HCT116 (cell line): ENCODE measurements around the gene TCF19. TPM values are rescaled to one million over a fixed set of nuclear protein-coding genes. Genes with fewer than 3 reads are reported as not detected.

ENCODE experiments used
- ATAC-seq: fragments of 200-7000 bp; cut with Tn5 transposase; 2 replicates; pipeline ENCODE4 v1.9.1; 2020; ENCODE audit warnings: mild to moderate bottlenecking, moderate library complexity
- BruUV-seq: library from RNA; stranded (reverse); fragments of 400-500 nt; replicated peaks from 2 replicates; lab custom pipeline; 2021; lab: Mats Ljungman, UMichigan
- CTCF ChIA-PET: fragments of 300-600 bp; sonication (Branson Sonifier 250); formaldehyde crosslinking; loops from one replicate; lab custom pipeline; 2021; ENCODE audit warnings: antibody characterized with exemption; lab: Charles Lee
- POLR2A ChIA-PET: fragments of 300-600, 350-600 bp; sonication (Branson Sonifier 250); formaldehyde crosslinking; loops from one replicate; lab custom pipeline; 2021; ENCODE audit warnings: antibody characterized with exemption; lab: Charles Lee
- RAD21 ChIA-PET, 2 experiments: fragments of 300-600 bp; sonication (Branson Sonifier 250); formaldehyde crosslinking; loops; one replicate each; lab custom pipeline; 2023; ENCODE audit warnings: low total read pairs in 2 of 2; ENCODE audit not compliant: uncharacterized antibody in 2 of 2, unreplicated experiment in 2 of 2, low non-redundant PET in 1 of 2; lab: Charles Lee
- DNase-seq: peaks from one replicate; pipeline ENCODE4 v3.0.0-alpha.2; 2010; ENCODE audit warnings: low read depth, low spot score
- H2AFZ ChIP-seq: fragments of 200-600 bp; shearing (Covaris generic), sonication (generic); 2 replicates; pipeline ENCODE4 v1.6.1; 2017; ENCODE audit warnings: low read depth, mixed run types, mixed read lengths, antibody characterized with exemption, low read length; ENCODE audit not compliant: poor library complexity, severe bottlenecking
- H3K27ac ChIP-seq: 2 replicates; pipeline ENCODE4 v1.5.1; 2012; ENCODE audit warnings: low read depth, low read length
- H3K27me3 ChIP-seq: fragments of 200-600 bp; sonication (generic); 2 replicates; pipeline ENCODE4 v1.6.1; 2016; ENCODE audit warnings: mixed run types, low read length, mixed read lengths; ENCODE audit not compliant: insufficient read depth
- H3K36me3 ChIP-seq, 2 experiments: fragments of 200-500 bp in 1 of 2; fragments of 200-600 bp in 1 of 2; sonication (Bioruptor generic) in 1 of 2; sonication (generic) in 1 of 2; 2 replicates each; pipeline versions ENCODE4 v1.5.1 to v1.6.1; 2014 to 2016; ENCODE audit warnings: low read length in 2 of 2, inconsistent platforms in 1 of 2, mixed read lengths in 1 of 2, mixed run types in 1 of 2; ENCODE audit not compliant: insufficient read depth in 2 of 2, control insufficient read depth in 1 of 2
- H3K4me1 ChIP-seq, 2 experiments: fragments of 200-600 bp in 1 of 2; sonication (generic) in 1 of 2; 2 replicates each; pipeline versions ENCODE4 v1.5.1 to v1.6.1; 2012 to 2017; ENCODE audit warnings: low read length in 2 of 2, inconsistent platforms in 1 of 2, mild to moderate bottlenecking in 1 of 2, mixed read lengths in 1 of 2, mixed run types in 1 of 2, moderate library complexity in 1 of 2; ENCODE audit not compliant: insufficient read depth in 2 of 2, control insufficient read depth in 1 of 2
- H3K4me2 ChIP-seq: fragments of 200-600 bp; sonication (generic); 2 replicates; pipeline ENCODE4 v1.6.1; 2017; ENCODE audit warnings: mixed run types, low read length, mixed read lengths
- H3K4me3 ChIP-seq, 2 experiments: fragments of 200-600 bp in 1 of 2; sonication (generic) in 1 of 2; replicated peaks in 1 of 2; 2 replicates each; pipeline ENCODE4 v1.5.1; 2011 to 2016; ENCODE audit warnings: low read length in 2 of 2, control low read depth in 1 of 2, low read depth in 1 of 2, mild to moderate bottlenecking in 1 of 2, mixed read lengths in 1 of 2, mixed run types in 1 of 2
- H3K79me2 ChIP-seq: fragments of 200-600 bp; sonication (generic); 2 replicates; pipeline ENCODE4 v1.6.1; 2017; ENCODE audit warnings: mild to moderate bottlenecking, mixed run types, low read length, moderate library complexity, mixed read lengths; ENCODE audit not compliant: insufficient read depth
- H3K9ac ChIP-seq: fragments of 200-600 bp; sonication (generic); 2 replicates; pipeline ENCODE4 v1.6.1; 2016; ENCODE audit warnings: low read length, mixed read lengths
- H3K9me2 ChIP-seq: fragments of 200-600 bp; sonication (generic), shearing (Covaris generic); 2 replicates; pipeline ENCODE4 v1.6.1; 2017; ENCODE audit warnings: mixed run types, mild to moderate bottlenecking, moderate library complexity; ENCODE audit not compliant: insufficient read depth
- H3K9me3 ChIP-seq, 2 experiments: fragments of 200-500 bp in 1 of 2; fragments of 200-600 bp in 1 of 2; sonication (Bioruptor generic) in 1 of 2; sonication (generic) in 1 of 2; 2 replicates each; pipeline ENCODE4 v1.6.1; 2014 to 2017; ENCODE audit warnings: low read length in 2 of 2, mixed read lengths in 2 of 2, inconsistent platforms in 1 of 2, low read depth in 1 of 2, mild to moderate bottlenecking in 1 of 2, mixed run types in 1 of 2, moderate library complexity in 1 of 2; ENCODE audit not compliant: control insufficient read depth in 1 of 2, insufficient read depth in 1 of 2
- H4K20me1 ChIP-seq: fragments of 200-600 bp; sonication (generic), shearing (Covaris generic); 2 replicates; pipeline ENCODE4 v1.6.1; 2017; ENCODE audit warnings: mixed run types, mild to moderate bottlenecking, moderate library complexity; ENCODE audit not compliant: insufficient read depth
- CBX3 ChIP-seq: IDR thresholded peaks from 2 replicates; pipeline ENCODE4 v1.6.1; 2012; ENCODE audit warnings: low read depth
- CEBPB ChIP-seq: IDR thresholded peaks from 2 replicates; pipeline ENCODE4 v1.6.1; 2012; ENCODE audit warnings: low read depth
- ELF1 ChIP-seq: IDR thresholded peaks from 2 replicates; pipeline ENCODE4 v1.6.1; 2012; ENCODE audit warnings: low read depth, borderline replicate concordance
- EZH2 ChIP-seq: fragments of 200-600 bp; sonication (generic); IDR thresholded peaks from 2 replicates; pipeline ENCODE4 v1.6.1; 2017; ENCODE audit warnings: antibody characterized with exemption, mixed run types
- JUND ChIP-seq: IDR thresholded peaks from 2 replicates; pipeline ENCODE4 v1.6.1; 2012
- POLR2AphosphoS5 ChIP-seq: IDR thresholded peaks from 2 replicates; pipeline ENCODE4 v1.6.1; 2011; ENCODE audit warnings: mild to moderate bottlenecking, low read depth, low read length, moderate library complexity
- SP1 ChIP-seq: IDR thresholded peaks from 2 replicates; pipeline ENCODE4 v1.6.1; 2012; ENCODE audit warnings: low read depth
- TCF7L2 ChIP-seq: IDR thresholded peaks from 2 replicates; pipeline ENCODE4 v1.7.0; 2011; ENCODE audit warnings: borderline replicate concordance, inconsistent platforms; ENCODE audit not compliant: insufficient read depth, insufficient read length; ENCODE audit errors: extremely low read depth
- ZNF274 ChIP-seq: fragments of 200-500 bp; sonication (Bioruptor generic); IDR thresholded peaks from 2 replicates; pipeline ENCODE4 v1.6.1; 2014; ENCODE audit warnings: mild to moderate bottlenecking, low read depth, low read length, inconsistent platforms
- intact Hi-C: fragments of 100-400 bp; cut with micrococcal nuclease; formaldehyde crosslinking; loops from 2 replicates; pipeline ENCODE4 v1.10.0; 2022
- total RNA-seq: library from RNA; stranded (reverse); gene quantifications from one replicate; pipeline ENCODE4 v1.2.1, GENCODE V29; 2021; ENCODE audit not compliant: unreplicated experiment
- TF ChIP-seq, protein P1 (sequence below): IDR thresholded peaks from 2 replicates; pipeline ENCODE4 v1.6.1; 2012; ENCODE audit warnings: low read depth
- TF ChIP-seq, protein P2 (sequence below), 3 experiments: fragments of 200-600 bp in 1 of 3; sonication (generic) in 1 of 3; IDR thresholded peaks in 2 of 3; conservative IDR thresholded peaks in 1 of 3; 2 replicates each; pipeline ENCODE4 v1.5.1; 2012 to 2017; ENCODE audit warnings: low read depth in 2 of 3, low read length in 2 of 3, antibody characterized with exemption in 1 of 3, borderline replicate concordance in 1 of 3, control low read depth in 1 of 3, mild to moderate bottlenecking in 1 of 3, mixed read lengths in 1 of 3, mixed run types in 1 of 3, moderate library complexity in 1 of 3; ENCODE audit not compliant: insufficient read depth in 1 of 3
- TF ChIP-seq, protein P3 (sequence below): IDR thresholded peaks from 2 replicates; pipeline ENCODE4 v1.6.1; 2012

TCF19 gene
- total RNA-seq, 1 experiment from 2014 or later, result 15.4 TPM

DNA sequence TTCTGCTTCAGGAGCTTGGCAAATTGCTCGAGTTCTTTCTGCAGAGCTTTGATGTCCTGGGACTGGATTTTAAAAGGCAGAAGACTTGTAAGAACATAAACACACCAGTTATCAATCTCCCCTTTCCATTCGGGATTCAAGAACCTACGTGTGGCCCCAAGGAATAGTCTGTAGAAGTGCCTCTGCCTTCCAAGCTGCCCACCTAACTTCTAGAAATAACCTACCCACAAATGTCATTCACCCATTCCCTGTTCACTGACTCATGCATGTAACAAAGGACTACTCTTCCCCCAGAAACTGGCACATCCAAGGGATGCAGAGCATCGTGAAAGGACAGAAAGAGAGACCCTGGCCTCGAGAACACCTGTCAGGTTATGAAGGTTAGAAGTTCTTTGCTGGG lies 7.6 kb downstream of the TCF19 start:
- TF ChIP-seq TCF7L2 (no peak), CBX3 (no peak), JUND (no peak), POLR2AphosphoS5 (no peak), ZNF274 (no peak), SP1 (no peak), ELF1 (no peak), EZH2 (no peak), CEBPB (no peak)
- TF ChIP-seq, protein P1, sequence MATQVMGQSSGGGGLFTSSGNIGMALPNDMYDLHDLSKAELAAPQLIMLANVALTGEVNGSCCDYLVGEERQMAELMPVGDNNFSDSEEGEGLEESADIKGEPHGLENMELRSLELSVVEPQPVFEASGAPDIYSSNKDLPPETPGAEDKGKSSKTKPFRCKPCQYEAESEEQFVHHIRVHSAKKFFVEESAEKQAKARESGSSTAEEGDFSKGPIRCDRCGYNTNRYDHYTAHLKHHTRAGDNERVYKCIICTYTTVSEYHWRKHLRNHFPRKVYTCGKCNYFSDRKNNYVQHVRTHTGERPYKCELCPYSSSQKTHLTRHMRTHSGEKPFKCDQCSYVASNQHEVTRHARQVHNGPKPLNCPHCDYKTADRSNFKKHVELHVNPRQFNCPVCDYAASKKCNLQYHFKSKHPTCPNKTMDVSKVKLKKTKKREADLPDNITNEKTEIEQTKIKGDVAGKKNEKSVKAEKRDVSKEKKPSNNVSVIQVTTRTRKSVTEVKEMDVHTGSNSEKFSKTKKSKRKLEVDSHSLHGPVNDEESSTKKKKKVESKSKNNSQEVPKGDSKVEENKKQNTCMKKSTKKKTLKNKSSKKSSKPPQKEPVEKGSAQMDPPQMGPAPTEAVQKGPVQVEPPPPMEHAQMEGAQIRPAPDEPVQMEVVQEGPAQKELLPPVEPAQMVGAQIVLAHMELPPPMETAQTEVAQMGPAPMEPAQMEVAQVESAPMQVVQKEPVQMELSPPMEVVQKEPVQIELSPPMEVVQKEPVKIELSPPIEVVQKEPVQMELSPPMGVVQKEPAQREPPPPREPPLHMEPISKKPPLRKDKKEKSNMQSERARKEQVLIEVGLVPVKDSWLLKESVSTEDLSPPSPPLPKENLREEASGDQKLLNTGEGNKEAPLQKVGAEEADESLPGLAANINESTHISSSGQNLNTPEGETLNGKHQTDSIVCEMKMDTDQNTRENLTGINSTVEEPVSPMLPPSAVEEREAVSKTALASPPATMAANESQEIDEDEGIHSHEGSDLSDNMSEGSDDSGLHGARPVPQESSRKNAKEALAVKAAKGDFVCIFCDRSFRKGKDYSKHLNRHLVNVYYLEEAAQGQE, result no peak
- TF ChIP-seq, protein P2, sequence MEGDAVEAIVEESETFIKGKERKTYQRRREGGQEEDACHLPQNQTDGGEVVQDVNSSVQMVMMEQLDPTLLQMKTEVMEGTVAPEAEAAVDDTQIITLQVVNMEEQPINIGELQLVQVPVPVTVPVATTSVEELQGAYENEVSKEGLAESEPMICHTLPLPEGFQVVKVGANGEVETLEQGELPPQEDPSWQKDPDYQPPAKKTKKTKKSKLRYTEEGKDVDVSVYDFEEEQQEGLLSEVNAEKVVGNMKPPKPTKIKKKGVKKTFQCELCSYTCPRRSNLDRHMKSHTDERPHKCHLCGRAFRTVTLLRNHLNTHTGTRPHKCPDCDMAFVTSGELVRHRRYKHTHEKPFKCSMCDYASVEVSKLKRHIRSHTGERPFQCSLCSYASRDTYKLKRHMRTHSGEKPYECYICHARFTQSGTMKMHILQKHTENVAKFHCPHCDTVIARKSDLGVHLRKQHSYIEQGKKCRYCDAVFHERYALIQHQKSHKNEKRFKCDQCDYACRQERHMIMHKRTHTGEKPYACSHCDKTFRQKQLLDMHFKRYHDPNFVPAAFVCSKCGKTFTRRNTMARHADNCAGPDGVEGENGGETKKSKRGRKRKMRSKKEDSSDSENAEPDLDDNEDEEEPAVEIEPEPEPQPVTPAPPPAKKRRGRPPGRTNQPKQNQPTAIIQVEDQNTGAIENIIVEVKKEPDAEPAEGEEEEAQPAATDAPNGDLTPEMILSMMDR (IDR thresholded peaks at IDR 0.05 in 2 of 3, conservative IDR thresholded peaks at IDR 0.05 in 1 of 3; ENCODE audit: borderline replicate concordance in 1 of 3, insufficient read depth in 1 of 3, low read depth in 2 of 3, low read length in 2 of 3), result no peak
- TF ChIP-seq, protein P3, sequence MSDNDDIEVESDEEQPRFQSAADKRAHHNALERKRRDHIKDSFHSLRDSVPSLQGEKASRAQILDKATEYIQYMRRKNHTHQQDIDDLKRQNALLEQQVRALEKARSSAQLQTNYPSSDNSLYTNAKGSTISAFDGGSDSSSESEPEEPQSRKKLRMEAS, result no peak
- TF ChIP-seq, all 23 proteins: peak for 0
- peaks cover 9 to 19% of the 10 kb centered on the region in 2 experiments; a peak in 3 of 4 replicates for H3K4me1 ChIP-seq
- ChIA-PET RAD21 (no interaction called here), CTCF (no interaction called here), POLR2A (no interaction called here)
- no peaks in the 10 kb centered on the region for H3K9me2 ChIP-seq
- H2AFZ ChIP-seq, result no peak overlapping the region
- H3K4me2 ChIP-seq, result no peak overlapping the region
- no TSS peak for BruUV-seq
- H3K79me2 ChIP-seq, result no peaks in the 10 kb centered on the region
- H3K27me3 ChIP-seq, result no peaks in the 10 kb centered on the region
- no peak for ATAC-seq
- no peaks in the 10 kb centered on the region for H3K9me3 ChIP-seq
- H3K27ac ChIP-seq, result no peak overlapping the region
- H3K9ac ChIP-seq, result no peak overlapping the region
- peaks cover 3 to 12% of the 10 kb centered on the region in 2 experiments; a peak in 3 of 4 replicates for H3K36me3 ChIP-seq
- no peak for DNase-seq
- H3K4me3 ChIP-seq, result no peak overlapping the region
- intact Hi-C loops, result no loop called here
- no peaks in the 10 kb centered on the region for H4K20me1 ChIP-seq
